Activated CD4-positive, alpha-beta memory T cell treated with anti-CD3 and anti-CD28 coated beads for 36 hours (primary cell): Measurements from ENCODE around the gene APOD. TPM values are rescaled to one million over a fixed set of nuclear protein-coding genes. Genes with fewer than 3 reads are reported as not detected.

ENCODE experiments used
- CTCF ChIA-PET: fragments of 350-600 bp; sonication (Branson Sonifier 250); formaldehyde crosslinking; loops from one replicate; lab custom pipeline; 2021; ENCODE audit warnings: antibody characterized with exemption, inconsistent platforms; lab: Charles Lee
- POLR2A ChIA-PET: fragments of 350-600 bp; sonication (Branson Sonifier 250); formaldehyde crosslinking; loops from one replicate; lab custom pipeline; 2021; ENCODE audit warnings: antibody characterized with exemption; lab: Charles Lee
- DNase-seq: peaks from one replicate; pipeline ENCODE4 v3.0.0-alpha.2; 2020
- H3K27ac Mint-ChIP-seq: one replicate; pipeline ENCODE4 v1.8.0; 2021; ENCODE audit warnings: mixed read lengths
- H3K27me3 Mint-ChIP-seq: one replicate; pipeline ENCODE4 v1.8.0; 2021; ENCODE audit warnings: mixed read lengths
- H3K36me3 Mint-ChIP-seq: one replicate; pipeline ENCODE4 v1.8.0; 2021; ENCODE audit warnings: mixed read lengths
- H3K4me1 Mint-ChIP-seq: one replicate; pipeline ENCODE4 v1.8.0; 2021; ENCODE audit warnings: low read depth, mixed read lengths
- H3K4me3 Mint-ChIP-seq: one replicate; pipeline ENCODE4 v1.8.0; 2021; ENCODE audit warnings: mild to moderate bottlenecking, mixed read lengths
- H3K9me3 Mint-ChIP-seq: one replicate; pipeline ENCODE4 v1.8.0; 2021; ENCODE audit warnings: mixed read lengths
- intact Hi-C: fragments of 100-400 bp; cut with micrococcal nuclease; formaldehyde crosslinking; loops from one replicate; pipeline ENCODE4 v1.15.1; 2023
- total RNA-seq, 2 experiments: library from RNA; stranded (reverse); gene quantifications; one replicate each; pipeline ENCODE4 v1.2.3, GENCODE V29; 2021

The APOD gene
- total RNA-seq, 2 experiments from 2014 or later: 0.48 to 0.59 TPM

DNA sequence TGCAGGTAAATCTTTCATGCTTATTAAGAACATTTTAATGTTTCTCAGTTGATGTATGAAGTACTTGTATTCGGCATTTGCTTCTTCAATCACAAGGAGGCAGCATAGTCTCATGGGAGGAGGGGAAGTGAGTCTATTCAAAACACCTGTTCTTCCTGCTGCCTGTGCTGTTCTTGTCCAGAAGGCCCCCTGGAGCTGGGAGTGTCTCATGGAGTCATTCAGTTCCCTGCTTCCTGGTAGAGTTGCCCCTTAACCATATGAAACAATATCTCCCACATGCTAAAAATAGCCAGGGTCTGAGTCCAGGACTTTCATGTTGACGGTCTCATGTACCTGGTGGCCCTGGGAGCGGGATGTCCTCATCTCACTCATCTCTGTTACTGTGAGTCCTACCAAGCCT is 25.1 kb downstream of the APOD start:
- H3K4me1 Mint-ChIP-seq: peaks cover 25% of the 10 kb centered on the region
- no peak overlapping the region for H3K4me3 Mint-ChIP-seq
- POLR2A ChIA-PET: no interaction called here
- no peak overlapping the region for H3K27ac Mint-ChIP-seq
- intact Hi-C loops: loop anchor here (1.0 to 2.0 kb wide), 2 partner anchors 50 to 293 kb away; no protein-coding TSS in a partner anchor
- CTCF ChIA-PET: interaction anchor here (0.6 to 2.1 kb wide), 6 partner anchors 10 to 299 kb away, joined by 3 to 7 read pairs (median 4); no protein-coding TSS in a partner anchor
- DNase-seq: no peak
- H3K27me3 Mint-ChIP-seq: no peaks in the 10 kb centered on the region
- no peaks in the 10 kb centered on the region for H3K9me3 Mint-ChIP-seq
- no peaks in the 10 kb centered on the region for H3K36me3 Mint-ChIP-seq

DNA sequence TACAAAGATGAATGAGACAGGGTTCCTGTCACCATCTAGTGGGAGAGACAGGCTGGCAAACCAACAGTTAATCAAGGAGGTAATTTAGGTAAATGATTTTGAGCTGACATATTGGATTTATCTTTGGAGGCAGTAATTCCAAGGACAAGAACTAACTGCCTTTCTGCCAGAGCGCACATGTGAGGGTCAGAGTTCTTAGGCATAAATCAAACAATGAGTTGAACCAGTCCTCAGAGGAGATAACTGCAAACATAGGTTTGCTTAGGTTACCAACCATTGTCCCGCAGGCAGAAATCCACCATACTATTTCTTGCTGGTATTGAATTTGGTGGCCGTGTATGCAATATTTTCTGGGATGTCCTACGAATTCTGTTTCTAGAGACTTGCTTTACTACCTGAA is 26.4 kb downstream of the APOD start:
- CTCF ChIA-PET: interaction anchor here (0.9 to 2.1 kb wide), 5 partner anchors 12 to 293 kb away, joined by 3 to 7 read pairs (median 5); partner anchors contain the start of gene APOD
- peaks cover 36% of the 10 kb centered on the region for H3K4me1 Mint-ChIP-seq
- POLR2A ChIA-PET: no interaction called here
- H3K27me3 Mint-ChIP-seq: no peaks in the 10 kb centered on the region
- DNase-seq: no peak
- no peak overlapping the region for H3K4me3 Mint-ChIP-seq
- H3K9me3 Mint-ChIP-seq: no peaks in the 10 kb centered on the region
- H3K36me3 Mint-ChIP-seq: no peaks in the 10 kb centered on the region
- no peak overlapping the region for H3K27ac Mint-ChIP-seq
- intact Hi-C loops: no loop called here

DNA sequence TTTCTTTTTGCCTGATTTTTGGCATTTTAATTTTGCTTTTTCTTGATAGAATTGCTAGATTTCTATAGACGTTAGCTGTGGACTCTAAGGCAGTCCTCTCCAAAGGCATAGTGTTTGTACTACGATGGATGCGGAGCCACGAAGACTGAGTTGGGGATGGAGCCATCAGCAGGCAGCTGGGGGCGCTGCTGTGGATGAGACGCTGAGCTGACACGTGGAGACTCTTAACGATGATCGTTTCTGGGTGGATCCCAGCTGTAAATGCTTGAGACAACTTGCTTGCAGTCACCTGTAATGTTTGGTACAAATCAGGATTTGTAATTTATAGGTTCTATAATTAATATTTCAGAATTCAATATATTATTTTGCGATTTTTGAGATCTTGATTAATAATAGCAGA is 27.4 kb downstream of the APOD start:
- H3K27me3 Mint-ChIP-seq: no peaks in the 10 kb centered on the region
- ChIA-PET POLR2A (interaction anchor here (1.5 kb wide), 1 partner anchor 13 kb away, joined by 6 read pairs; the partner anchor contains the start of gene PPP1R2), CTCF (interaction anchor here (0.7 to 3.2 kb wide), 10 partner anchors 9 to 874 kb away, joined by 3 to 15 read pairs (median 4); partner anchors contain the start of genes APOD, PPP1R2 and XXYLT1)
- no peak overlapping the region for H3K27ac Mint-ChIP-seq
- intact Hi-C loops: no loop called here
- no peaks in the 10 kb centered on the region for H3K36me3 Mint-ChIP-seq
- DNase-seq: peak; percentile 59
- peaks cover 45% of the 10 kb centered on the region for H3K4me1 Mint-ChIP-seq
- H3K9me3 Mint-ChIP-seq: no peaks in the 10 kb centered on the region
- H3K4me3 Mint-ChIP-seq: no peak overlapping the region

DNA sequence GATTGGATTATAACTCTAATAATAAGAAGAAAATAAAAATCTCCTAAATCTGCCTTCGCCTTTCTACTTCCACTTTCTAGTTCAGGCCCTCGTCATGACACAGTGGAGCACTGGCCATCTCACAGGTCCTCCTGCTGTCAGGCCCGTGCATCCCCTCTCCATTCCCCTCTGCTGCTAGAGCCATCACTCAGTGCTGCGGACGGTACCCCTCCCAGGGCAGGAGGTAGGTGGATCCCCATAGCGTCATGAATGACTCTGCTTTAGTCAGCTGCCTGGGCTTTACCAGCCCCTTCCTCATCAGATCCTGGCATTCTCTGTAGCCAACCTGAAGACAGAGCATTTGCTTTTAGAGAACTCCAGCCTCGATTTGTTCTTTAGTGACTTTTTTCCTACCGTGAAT is 28.6 kb downstream of the APOD start:
- Mint-ChIP-seq H3K27me3 (no peaks in the 10 kb centered on the region), H3K27ac (no peak overlapping the region), H3K4me1 (peaks cover 57% of the 10 kb centered on the region), H3K4me3 (no peak overlapping the region), H3K9me3 (no peaks in the 10 kb centered on the region), H3K36me3 (no peaks in the 10 kb centered on the region)
- ChIA-PET CTCF (interaction anchor here (1.4 to 3.2 kb wide), 3 partner anchors 284 to 296 kb away, joined by 5 to 15 read pairs (median 5); partner anchors contain the start of gene XXYLT1), POLR2A (interaction anchor here (1.2 to 1.5 kb wide), 2 partner anchors 12 to 13 kb away, joined by 5 to 6 read pairs; partner anchors contain the start of gene PPP1R2)
- intact Hi-C loops: no loop called here
- no peak for DNase-seq

DNA sequence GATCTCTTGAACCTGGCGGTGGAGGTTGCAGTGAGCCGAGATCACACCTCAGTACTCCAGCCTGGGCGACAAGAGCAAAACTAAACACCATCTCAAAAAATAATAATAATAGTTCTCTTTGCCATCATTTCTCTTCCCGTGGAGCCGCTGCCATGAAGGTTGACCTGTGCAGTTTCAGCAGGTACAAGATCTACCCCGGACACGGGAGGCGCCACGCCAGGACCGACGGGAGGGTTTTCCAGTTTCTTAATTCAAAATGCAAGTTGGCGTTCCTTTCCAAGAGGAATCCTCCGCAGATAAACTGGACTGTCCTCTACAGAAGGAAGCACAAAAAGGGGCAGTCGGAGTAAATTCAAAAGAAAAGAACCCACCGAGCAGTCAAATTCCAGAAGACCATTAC is 29.3 kb downstream of the APOD start:
- CTCF ChIA-PET: interaction anchor here (0.7 to 3.2 kb wide), 3 partner anchors 9 to 296 kb away, joined by 3 to 15 read pairs (median 5); partner anchors contain the start of gene XXYLT1
- H3K27ac Mint-ChIP-seq: no peak overlapping the region
- peaks cover 63% of the 10 kb centered on the region for H3K4me1 Mint-ChIP-seq
- H3K27me3 Mint-ChIP-seq: no peaks in the 10 kb centered on the region
- POLR2A ChIA-PET: interaction anchor here (1.2 kb wide), 1 partner anchor 12 kb away, joined by 5 read pairs; no protein-coding TSS in a partner anchor
- no peak overlapping the region for H3K4me3 Mint-ChIP-seq
- intact Hi-C loops: no loop called here
- no peaks in the 10 kb centered on the region for H3K9me3 Mint-ChIP-seq
- DNase-seq: no peak
- no peaks in the 10 kb centered on the region for H3K36me3 Mint-ChIP-seq

DNA sequence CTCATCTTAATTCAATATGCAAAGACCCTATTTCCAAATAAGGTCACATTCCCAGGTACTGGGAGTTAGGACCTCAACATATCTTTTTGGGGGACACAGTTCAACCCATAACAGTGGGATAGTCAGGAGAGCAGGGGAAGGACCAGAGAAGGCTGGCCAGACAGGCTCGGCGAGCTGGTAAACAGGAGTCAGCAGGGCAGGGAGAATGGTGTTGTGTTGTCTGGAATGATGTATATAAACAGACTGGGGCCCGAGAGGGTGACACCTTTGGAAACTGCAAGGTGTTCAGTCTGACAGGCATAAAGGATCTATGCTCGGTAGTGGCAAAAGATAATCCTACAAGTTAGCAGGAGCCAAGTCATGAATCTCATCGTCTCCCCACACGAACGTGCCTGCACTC is 30.5 kb downstream of the APOD start:
- H3K4me3 Mint-ChIP-seq: no peak overlapping the region
- H3K4me1 Mint-ChIP-seq: peaks cover 64% of the 10 kb centered on the region
- no peaks in the 10 kb centered on the region for H3K36me3 Mint-ChIP-seq
- ChIA-PET CTCF (interaction anchor here (5.6 kb wide), 1 partner anchor 282 kb away, joined by 26 read pairs; the partner anchor contains the start of gene XXYLT1), POLR2A (no interaction called here)
- no peaks in the 10 kb centered on the region for H3K27me3 Mint-ChIP-seq
- H3K9me3 Mint-ChIP-seq: no peaks in the 10 kb centered on the region
- intact Hi-C loops: no loop called here
- H3K27ac Mint-ChIP-seq: peak overlapping the region; percentile 61
- DNase-seq: no peak

DNA sequence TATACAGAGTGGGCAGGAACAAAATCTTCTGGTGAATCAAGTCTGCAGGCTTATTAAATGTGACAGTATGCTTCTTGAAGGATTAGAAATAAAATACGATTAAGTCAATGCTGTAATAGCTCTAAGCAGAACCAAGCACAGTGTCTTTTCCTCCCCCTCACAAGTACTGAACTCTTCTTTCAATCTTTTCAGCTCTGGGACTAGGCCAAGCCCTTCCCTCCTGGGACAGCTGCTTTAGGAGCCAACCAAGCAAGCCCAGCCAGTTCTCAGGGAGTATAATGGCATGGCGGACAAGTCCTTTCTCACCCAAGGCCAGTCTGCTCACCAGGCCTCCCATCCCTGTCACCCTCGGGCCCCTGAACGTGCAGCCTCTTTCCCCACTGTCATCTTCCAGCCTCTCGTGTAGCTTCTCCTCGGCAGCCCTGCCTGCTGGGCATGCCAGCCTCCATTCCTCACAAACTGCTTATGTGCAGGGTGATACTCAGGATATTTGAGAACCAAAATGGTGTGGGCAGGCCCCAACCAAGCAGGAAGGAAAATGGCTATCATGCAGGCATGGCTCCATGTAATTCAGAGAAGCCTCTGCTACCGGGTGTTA is 32.3 kb downstream of the APOD start:
- CTCF ChIA-PET: interaction anchor here (0.6 to 5.6 kb wide), 5 partner anchors 10 to 913 kb away, joined by 3 to 26 read pairs (median 5); partner anchors contain the start of gene XXYLT1

DNA sequence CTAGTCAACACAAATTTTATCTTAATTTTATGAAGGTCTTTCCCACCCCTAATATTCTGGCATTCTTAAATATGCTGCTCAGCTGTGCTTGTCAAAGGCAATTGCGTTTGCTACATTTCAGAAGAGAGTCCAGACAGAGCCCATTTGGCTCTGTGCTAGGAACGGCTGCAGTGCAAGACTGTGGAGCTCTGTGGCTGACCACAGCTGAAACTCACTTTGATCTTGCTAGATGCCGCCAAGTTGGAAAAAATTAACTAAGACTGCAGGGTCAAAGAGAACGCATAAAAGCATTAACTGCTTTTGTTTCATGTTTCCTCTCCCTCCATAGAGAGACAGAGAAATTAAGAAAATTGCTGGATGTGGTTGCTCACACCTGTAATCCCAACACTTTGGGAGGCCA is 33.0 kb downstream of the APOD start:
- CTCF ChIA-PET: interaction anchor here (0.9 to 5.6 kb wide), 7 partner anchors 9 to 863 kb away, joined by 3 to 26 read pairs (median 5); partner anchors contain the start of gene XXYLT1
- Mint-ChIP-seq H3K27me3 (no peaks in the 10 kb centered on the region), H3K4me3 (peak overlapping the region; percentile 68), H3K4me1 (peaks cover 78% of the 10 kb centered on the region), H3K9me3 (no peaks in the 10 kb centered on the region), H3K36me3 (no peaks in the 10 kb centered on the region), H3K27ac (peak overlapping the region; percentile 87)
- peak; percentile 50 for DNase-seq
- POLR2A ChIA-PET: interaction anchor here (0.9 to 2.5 kb wide), 3 partner anchors 8 to 279 kb away, joined by 4 to 13 read pairs (median 4); partner anchors contain the start of genes PPP1R2 and XXYLT1
- intact Hi-C loops: loop anchor here (1.0 to 2.0 kb wide), 2 partner anchors 9 to 36 kb away; no protein-coding TSS in a partner anchor

More for the DNA sequence above, 32.3 kb downstream of the APOD start:
- Mint-ChIP-seq H3K4me3 (no peak overlapping the region), H3K9me3 (no peaks in the 10 kb centered on the region), H3K36me3 (no peaks in the 10 kb centered on the region), H3K4me1 (peaks cover 76% of the 10 kb centered on the region), H3K27ac (peak overlapping the region; percentile 87), H3K27me3 (no peaks in the 10 kb centered on the region)
- POLR2A ChIA-PET: interaction anchor here (1.6 to 2.5 kb wide), 2 partner anchors 9 to 58 kb away, joined by 4 to 13 read pairs; partner anchors contain the start of gene PPP1R2
- no peak for DNase-seq
- intact Hi-C loops: loop anchor here (2.0 kb wide), 1 partner anchor 35 kb away; no protein-coding TSS in a partner anchor

DNA sequence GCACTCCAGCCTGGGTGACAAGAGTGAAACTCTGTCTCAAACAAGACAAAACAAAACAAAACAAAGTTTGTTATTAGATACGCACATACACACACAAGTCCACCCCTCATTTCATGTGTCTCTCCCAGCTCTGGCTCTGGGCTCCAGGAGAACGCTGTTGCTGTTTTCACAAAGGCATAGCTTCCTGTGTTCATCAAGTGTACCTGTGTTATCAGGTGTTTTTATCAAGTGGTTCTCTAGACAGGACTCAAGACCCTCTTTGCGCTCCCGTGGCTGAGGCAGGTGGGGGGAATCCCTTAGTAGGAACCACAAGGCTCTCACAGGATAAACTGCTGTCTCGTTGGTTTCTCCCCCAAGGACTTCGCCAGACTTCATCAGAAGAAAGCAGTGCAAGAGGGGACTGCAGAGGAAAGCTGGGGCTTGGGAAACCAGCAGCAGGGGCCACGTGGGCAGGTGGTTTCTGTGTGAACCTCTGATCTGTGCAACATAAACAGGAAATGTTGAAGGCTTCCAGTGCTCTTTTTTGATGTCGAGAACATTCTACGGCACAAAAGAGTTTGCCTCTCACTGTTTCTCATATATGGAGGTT is 33.7 kb downstream of the APOD start:
- peak; percentile 87 for DNase-seq
- Mint-ChIP-seq H3K36me3 (no peaks in the 10 kb centered on the region), H3K4me3 (peak overlapping the region; percentile 68), H3K9me3 (no peaks in the 10 kb centered on the region), H3K4me1 (peaks cover 81% of the 10 kb centered on the region), H3K27ac (peak overlapping the region; percentile 87), H3K27me3 (no peaks in the 10 kb centered on the region)
- CTCF ChIA-PET: interaction anchor here (0.5 to 5.6 kb wide), 10 partner anchors 9 to 862 kb away, joined by 3 to 26 read pairs (median 4); partner anchors contain the start of gene XXYLT1
- intact Hi-C loops: loop anchor here (1.0 to 10.0 kb wide), 4 partner anchors 9 to 635 kb away; no protein-coding TSS in a partner anchor
- POLR2A ChIA-PET: interaction anchor here (0.9 to 2.5 kb wide), 3 partner anchors 8 to 279 kb away, joined by 4 to 13 read pairs (median 4); partner anchors contain the start of genes PPP1R2 and XXYLT1

DNA sequence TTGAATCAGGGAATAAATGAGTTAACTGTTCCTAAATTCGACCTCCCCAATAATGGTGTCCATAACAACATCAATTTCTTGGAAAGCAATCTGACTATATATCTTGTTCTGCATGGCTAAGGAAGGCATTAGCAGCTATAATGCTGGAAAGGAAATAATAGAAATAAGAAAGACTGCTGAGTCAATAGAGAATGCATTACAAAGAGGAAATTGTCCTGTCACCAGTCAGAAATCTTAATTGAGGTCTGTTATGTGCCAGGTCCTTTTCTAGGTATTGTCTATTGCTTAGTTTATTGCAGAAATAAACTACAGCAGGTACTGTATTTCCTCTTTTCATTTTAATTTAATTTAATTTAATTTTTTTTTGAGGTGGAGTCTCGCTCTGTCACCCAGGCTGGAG is 34.8 kb downstream of the APOD start:
- H3K9me3 Mint-ChIP-seq: no peaks in the 10 kb centered on the region
- DNase-seq: no peak
- no peaks in the 10 kb centered on the region for H3K27me3 Mint-ChIP-seq
- peak overlapping the region; percentile 15 for H3K27ac Mint-ChIP-seq
- ChIA-PET POLR2A (no interaction called here), CTCF (interaction anchor here (1.0 to 5.6 kb wide), 2 partner anchors 10 to 278 kb away, joined by 3 to 26 read pairs; partner anchors contain the start of gene XXYLT1)
- H3K36me3 Mint-ChIP-seq: no peaks in the 10 kb centered on the region
- H3K4me1 Mint-ChIP-seq: peaks cover 87% of the 10 kb centered on the region
- intact Hi-C loops: loop anchor here (5.0 to 10.0 kb wide), 2 partner anchors 348 to 636 kb away; no protein-coding TSS in a partner anchor
- H3K4me3 Mint-ChIP-seq: no peak overlapping the region

DNA sequence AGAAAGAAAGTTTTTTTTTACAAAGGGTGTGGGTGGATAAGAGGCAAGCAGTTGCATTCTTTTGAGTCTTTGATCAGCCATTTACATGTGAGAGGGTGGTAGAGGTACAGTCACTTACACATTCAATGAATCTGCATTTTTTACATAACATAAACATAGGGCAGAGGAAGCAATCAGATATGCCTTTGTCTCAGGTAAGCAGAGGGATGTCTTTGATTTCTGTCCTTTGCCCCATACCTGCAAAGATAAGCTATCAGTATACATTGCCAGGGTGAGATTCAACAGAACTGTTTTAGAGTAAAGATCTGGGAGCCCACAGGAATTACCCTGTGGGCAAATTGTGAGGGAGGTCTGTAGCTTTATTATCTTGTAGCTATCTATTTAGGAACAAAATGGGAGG is 35.2 kb downstream of the APOD start:
- Mint-ChIP-seq H3K9me3 (no peaks in the 10 kb centered on the region), H3K27me3 (no peaks in the 10 kb centered on the region), H3K4me3 (no peak overlapping the region), H3K27ac (peak overlapping the region; percentile 15), H3K36me3 (no peaks in the 10 kb centered on the region), H3K4me1 (peaks cover 88% of the 10 kb centered on the region)
- intact Hi-C loops: loop anchor here (5.0 to 10.0 kb wide), 2 partner anchors 349 to 636 kb away; no protein-coding TSS in a partner anchor
- no peak for DNase-seq
- CTCF ChIA-PET: interaction anchor here (1.0 to 5.6 kb wide), 2 partner anchors 10 to 277 kb away, joined by 3 to 26 read pairs; partner anchors contain the start of gene XXYLT1
- POLR2A ChIA-PET: no interaction called here
